ENCODE data around the gene SPATA13.

SPATA13 gene

DNA sequence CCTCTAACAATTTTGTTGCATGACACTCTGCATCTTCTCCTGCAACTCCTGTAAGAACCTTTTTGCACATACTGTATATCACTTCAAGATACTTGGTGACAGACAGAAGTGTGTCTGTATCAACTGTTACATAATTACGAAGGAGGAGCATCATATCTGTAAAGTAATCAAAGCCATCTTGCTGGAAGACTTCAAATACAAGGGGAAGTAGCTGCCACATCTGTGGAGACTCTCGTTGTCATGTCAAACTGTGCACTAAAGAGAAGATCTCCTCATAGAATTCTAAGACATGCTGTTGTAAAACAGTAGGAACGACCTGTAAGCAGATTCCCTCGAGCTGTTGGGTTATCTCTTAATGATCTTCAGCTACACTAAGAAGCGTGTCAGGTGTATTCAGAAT, 38.0 kb upstream of the SPATA13 start (continued):
- TF ChIP-seq ZBTB48 (tag by site-specific recombination; IDR thresholded peaks at IDR 0.05) (no peak), ZNF549 (tag by site-specific recombination; IDR thresholded peaks at IDR 0.05) (no peak), ZNF366 (tag by site-specific recombination; conservative IDR thresholded peaks at IDR 0.05) (no peak), ZNF391 (tag by site-specific recombination; IDR thresholded peaks at IDR 0.05; ENCODE audit: borderline replicate concordance, low read depth) (no peak)
- TF ChIP-seq, protein P1, sequence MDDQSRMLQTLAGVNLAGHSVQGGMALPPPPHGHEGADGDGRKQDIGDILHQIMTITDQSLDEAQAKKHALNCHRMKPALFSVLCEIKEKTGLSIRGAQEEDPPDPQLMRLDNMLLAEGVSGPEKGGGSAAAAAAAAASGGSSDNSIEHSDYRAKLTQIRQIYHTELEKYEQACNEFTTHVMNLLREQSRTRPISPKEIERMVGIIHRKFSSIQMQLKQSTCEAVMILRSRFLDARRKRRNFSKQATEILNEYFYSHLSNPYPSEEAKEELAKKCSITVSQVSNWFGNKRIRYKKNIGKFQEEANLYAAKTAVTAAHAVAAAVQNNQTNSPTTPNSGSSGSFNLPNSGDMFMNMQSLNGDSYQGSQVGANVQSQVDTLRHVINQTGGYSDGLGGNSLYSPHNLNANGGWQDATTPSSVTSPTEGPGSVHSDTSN (CRISPR knock-in tag; IDR thresholded peaks at IDR 0.05), result no peak

DNA sequence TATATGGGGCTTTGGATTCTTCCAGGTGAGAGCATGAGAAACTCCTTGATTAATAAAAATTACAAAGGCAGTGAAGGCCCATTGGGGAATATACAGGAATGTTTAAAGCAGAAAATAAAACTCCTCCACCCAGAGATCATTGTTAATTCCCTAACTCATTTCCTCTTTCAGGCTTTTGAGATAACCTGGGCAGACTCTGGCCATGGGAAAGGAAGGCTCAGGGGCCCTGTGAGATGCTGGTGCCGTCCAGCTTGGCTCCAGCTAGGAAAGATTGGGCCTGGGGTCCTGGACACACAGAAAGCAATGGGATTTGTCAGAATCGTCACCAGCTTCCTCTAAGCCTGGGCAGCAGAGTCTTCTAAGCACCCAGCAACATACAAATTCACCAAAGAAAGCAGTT, 36.8 kb upstream of the SPATA13 start:
- no peak overlapping the region for H3K27ac ChIP-seq (ENCODE audit: extremely low read depth, low read depth, low read length)
- TF ChIP-seq, protein P2, sequence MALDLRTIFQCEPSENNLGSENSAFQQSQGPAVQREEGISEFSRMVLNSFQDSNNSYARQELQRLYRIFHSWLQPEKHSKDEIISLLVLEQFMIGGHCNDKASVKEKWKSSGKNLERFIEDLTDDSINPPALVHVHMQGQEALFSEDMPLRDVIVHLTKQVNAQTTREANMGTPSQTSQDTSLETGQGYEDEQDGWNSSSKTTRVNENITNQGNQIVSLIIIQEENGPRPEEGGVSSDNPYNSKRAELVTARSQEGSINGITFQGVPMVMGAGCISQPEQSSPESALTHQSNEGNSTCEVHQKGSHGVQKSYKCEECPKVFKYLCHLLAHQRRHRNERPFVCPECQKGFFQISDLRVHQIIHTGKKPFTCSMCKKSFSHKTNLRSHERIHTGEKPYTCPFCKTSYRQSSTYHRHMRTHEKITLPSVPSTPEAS (tag by site-specific recombination; IDR thresholded peaks at IDR 0.05), result no peak
- no peak for TF ChIP-seq ZNF670 (tag by site-specific recombination; IDR thresholded peaks at IDR 0.05; ENCODE audit: low read depth)
- no peak for TF ChIP-seq ZNF341 (tag by site-specific recombination; IDR thresholded peaks at IDR 0.05; ENCODE audit: low read depth)
- no peak for TF ChIP-seq SP2 (tag by site-specific recombination; IDR thresholded peaks at IDR 0.05)
- no peak for TF ChIP-seq RBAK (tag by site-specific recombination; IDR thresholded peaks at IDR 0.05)
- TF ChIP-seq ZNF585B (tag by site-specific recombination; IDR thresholded peaks at IDR 0.05), result no peak
- no peak for TF ChIP-seq GFI1B (tag by site-specific recombination; IDR thresholded peaks at IDR 0.05)
- H3K4me1 ChIP-seq (ENCODE audit: control insufficient read depth, insufficient read depth, low read length), result no peaks in the 10 kb centered on the region
- CTCF ChIA-PET, result no interaction called here
- no peaks in the 10 kb centered on the region for H3K36me3 ChIP-seq (ENCODE audit: control insufficient read depth in 2 of 2, insufficient read depth in 1 of 2, low read length in 2 of 2)
- H3K4me3 ChIP-seq (ENCODE audit: low read depth, low read length), result no peak overlapping the region
- H3K9me3 ChIP-seq (ENCODE audit: control insufficient read depth, insufficient read depth, low read depth, low read length), result no peaks in the 10 kb centered on the region
- POLR2A ChIA-PET, result no interaction called here

DNA sequence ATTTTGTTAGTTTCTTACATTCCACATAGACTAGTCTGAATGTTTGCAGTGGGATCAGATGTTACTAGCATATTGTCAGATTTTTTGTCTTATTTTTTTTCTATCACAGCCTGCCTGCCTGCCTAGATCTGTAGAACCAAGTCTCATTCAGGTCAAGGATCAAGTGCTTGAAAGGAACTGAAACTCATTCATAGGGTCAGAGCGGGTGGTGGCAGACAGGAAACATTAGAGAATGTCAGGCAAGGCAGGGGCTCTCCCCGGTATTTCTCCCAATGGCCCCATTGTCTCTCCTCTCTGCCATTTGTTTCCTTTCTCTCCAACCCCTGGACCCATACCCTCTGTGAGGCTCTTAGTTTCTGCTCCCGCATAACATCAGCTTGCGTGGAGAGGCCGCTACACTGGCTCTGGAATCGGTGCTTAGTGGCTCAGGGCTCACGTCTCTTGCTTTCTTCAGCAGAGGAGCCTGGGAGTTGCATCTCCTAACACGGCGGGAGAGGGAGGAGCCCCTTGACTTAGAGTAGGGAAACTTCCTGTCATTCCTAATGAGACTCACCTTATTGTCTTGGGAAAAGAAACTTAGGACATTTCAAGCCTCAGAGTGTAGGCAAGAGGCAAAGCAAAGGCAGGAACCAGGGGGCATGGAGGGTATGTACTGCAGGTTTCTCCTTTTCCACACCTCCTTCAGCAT, 35.6 kb upstream of the SPATA13 start:
- Histone ChIP-seq H3K27ac (ENCODE audit: extremely low read depth, low read depth, low read length) (no peak overlapping the region), H3K4me3 (ENCODE audit: low read depth, low read length) (no peak overlapping the region), H3K4me1 (ENCODE audit: control insufficient read depth, insufficient read depth, low read length) (no peaks in the 10 kb centered on the region), H3K36me3 (ENCODE audit: control insufficient read depth in 2 of 2, insufficient read depth in 1 of 2, low read length in 2 of 2) (no peaks in the 10 kb centered on the region), H3K9me3 (ENCODE audit: control insufficient read depth, insufficient read depth, low read depth, low read length) (no peaks in the 10 kb centered on the region)
- TF ChIP-seq HOXA7 (CRISPR knock-in tag; IDR thresholded peaks at IDR 0.05; ENCODE audit: borderline replicate concordance) (no peak), ZNF560 (tag by site-specific recombination; IDR thresholded peaks at IDR 0.05; ENCODE audit: borderline replicate concordance) (no peak), ZNF654 (tag by site-specific recombination; IDR thresholded peaks at IDR 0.05; ENCODE audit: low read depth) (no peak), ZNF221 (tag by site-specific recombination; IDR thresholded peaks at IDR 0.05; ENCODE audit: borderline replicate concordance) (no peak), ZNF610 (tag by site-specific recombination; IDR thresholded peaks at IDR 0.05; ENCODE audit: borderline replicate concordance) (no peak), ZFP41 (tag by site-specific recombination; IDR thresholded peaks at IDR 0.05; ENCODE audit: borderline replicate concordance) (no peak), ZBTB7A (tag by site-specific recombination; IDR thresholded peaks at IDR 0.05; ENCODE audit: low read depth) (no peak), ZBTB8A (tag by site-specific recombination; IDR thresholded peaks at IDR 0.05) (no peak), ZSCAN23 (tag by site-specific recombination; IDR thresholded peaks at IDR 0.05) (no peak), ZNF416 (tag by site-specific recombination; IDR thresholded peaks at IDR 0.05) (no peak), ZNF558 (tag by site-specific recombination; IDR thresholded peaks at IDR 0.05) (no peak)
- TF ChIP-seq, protein P3, sequence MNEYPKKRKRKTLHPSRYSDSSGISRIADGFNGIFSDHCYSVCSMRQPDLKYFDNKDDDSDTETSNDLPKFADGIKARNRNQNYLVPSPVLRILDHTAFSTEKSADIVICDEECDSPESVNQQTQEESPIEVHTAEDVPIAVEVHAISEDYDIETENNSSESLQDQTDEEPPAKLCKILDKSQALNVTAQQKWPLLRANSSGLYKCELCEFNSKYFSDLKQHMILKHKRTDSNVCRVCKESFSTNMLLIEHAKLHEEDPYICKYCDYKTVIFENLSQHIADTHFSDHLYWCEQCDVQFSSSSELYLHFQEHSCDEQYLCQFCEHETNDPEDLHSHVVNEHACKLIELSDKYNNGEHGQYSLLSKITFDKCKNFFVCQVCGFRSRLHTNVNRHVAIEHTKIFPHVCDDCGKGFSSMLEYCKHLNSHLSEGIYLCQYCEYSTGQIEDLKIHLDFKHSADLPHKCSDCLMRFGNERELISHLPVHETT (tag by site-specific recombination; IDR thresholded peaks at IDR 0.05), result no peak
- TF ChIP-seq, protein P4, sequence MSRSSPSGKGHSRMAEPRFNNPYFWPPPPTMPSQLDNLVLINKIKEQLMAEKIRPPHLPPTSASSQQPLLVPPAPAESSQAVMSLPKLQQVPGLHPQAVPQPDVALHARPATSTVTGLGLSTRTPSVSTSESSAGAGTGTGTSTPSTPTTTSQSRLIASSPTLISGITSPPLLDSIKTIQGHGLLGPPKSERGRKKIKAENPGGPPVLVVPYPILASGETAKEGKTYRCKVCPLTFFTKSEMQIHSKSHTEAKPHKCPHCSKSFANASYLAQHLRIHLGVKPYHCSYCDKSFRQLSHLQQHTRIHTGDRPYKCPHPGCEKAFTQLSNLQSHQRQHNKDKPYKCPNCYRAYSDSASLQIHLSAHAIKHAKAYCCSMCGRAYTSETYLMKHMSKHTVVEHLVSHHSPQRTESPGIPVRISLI (tag by site-specific recombination; IDR thresholded peaks at IDR 0.05), result no peak
- ChIA-PET POLR2A (no interaction called here), CTCF (no interaction called here)

All from HEK293 (cell line).